H1 (cell line): ENCODE data around the gene MMD.

Experiments
- ATF2 ChIP-seq: IDR thresholded peaks from 2 replicates; pipeline ENCODE4 v1.6.1; 2012; ENCODE audit warnings: low read length, inconsistent platforms
- POLR2A ChIP-seq, 2 experiments: IDR thresholded peaks; 1 replicate in 1 of 2; 2 replicates in 1 of 2; pipeline ENCODE4 v1.6.1; 2011; ENCODE audit warnings: low read depth in 2 of 2, low read length in 2 of 2, mild to moderate bottlenecking in 2 of 2; ENCODE audit errors: control extremely low read depth in 1 of 2
- YY1 ChIP-seq: IDR thresholded peaks from 2 replicates; pipeline ENCODE4 v1.6.1; 2011; ENCODE audit warnings: low read depth, mild to moderate bottlenecking, low read length

GRCh38 chr17:55347341-55347740 is 74.3 kb downstream of the MMD start:
- TF ChIP-seq YY1 (no peak), ATF2 (no peak), POLR2A (IDR thresholded peaks at IDR 0.05; ENCODE audit: control extremely low read depth in 1 of 2, low read depth in 2 of 2, low read length in 2 of 2) (no peak)
